Measurements from ENCODE around the gene SLC39A9. TPM values are rescaled to one million over a fixed set of nuclear protein-coding genes. Genes with fewer than 3 reads are reported as not detected.

The SLC39A9 gene
- total RNA-seq, 2 experiments from 2014 or later: 86.5 to 91.7 TPM

DNA sequence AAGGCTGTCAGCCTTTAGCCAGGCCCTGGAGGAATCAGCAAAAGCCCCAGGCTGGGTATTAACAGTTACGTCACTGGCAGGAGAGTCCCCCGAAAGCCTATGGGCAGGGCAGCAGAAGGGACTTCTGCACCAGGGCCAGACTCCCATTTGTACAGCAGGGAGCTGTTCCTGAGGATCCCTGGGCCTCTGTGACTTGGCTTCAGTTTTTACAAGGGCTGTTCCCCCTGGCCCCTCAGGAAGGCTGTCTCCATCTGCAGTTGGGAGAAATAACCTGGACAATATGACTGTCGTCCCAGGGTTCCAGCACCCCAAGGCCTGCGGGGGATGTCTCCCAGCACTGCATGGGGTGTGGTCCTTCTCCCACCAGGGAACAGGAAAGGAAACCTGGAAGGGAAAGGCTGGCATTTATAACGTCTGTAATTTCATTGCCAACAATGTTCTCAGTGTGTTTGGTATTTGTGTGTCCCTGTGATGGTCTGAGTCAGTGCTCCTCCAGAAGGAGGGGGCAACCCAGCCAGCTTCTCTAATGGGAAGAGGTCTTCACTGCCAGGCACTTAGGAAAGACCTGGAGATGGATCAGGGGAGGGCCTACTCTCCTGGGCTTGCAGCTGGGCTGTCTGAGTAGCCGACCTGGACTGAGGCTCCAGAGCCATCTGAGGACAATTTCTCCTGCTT is 42.7 kb upstream of the SLC39A9 start:
- peak overlapping the region; percentile 63 for H3K27ac ChIP-seq (ENCODE audit: low read depth, low read length, poor library complexity, severe bottlenecking)
- intact Hi-C loops (cut with micrococcal nuclease; ENCODE audit: unreplicated experiment): loop anchor here (2.0 kb wide), 1 partner anchor 45 kb away; no protein-coding TSS in a partner anchor
- peak overlapping the region; percentile 87; the same call in 1 of the 2 replicates for H2AFZ ChIP-seq (ENCODE audit: low read length)
- no peak overlapping the region for H3K4me3 ChIP-seq (ENCODE audit: low read depth, low read length, poor library complexity, severe bottlenecking)
- no peaks in the 10 kb centered on the region for H3K36me3 ChIP-seq (ENCODE audit: insufficient read depth, low read length)
- no peaks in the 10 kb centered on the region for H3K9me3 ChIP-seq (ENCODE audit: low read length)
- no peaks in the 10 kb centered on the region for H3K79me2 ChIP-seq (ENCODE audit: insufficient read depth, low read depth, low read length)
- H3K4me1 ChIP-seq (ENCODE audit: insufficient read depth, low read length, poor library complexity, severe bottlenecking): peaks cover 37% of the 10 kb centered on the region
- BruUV-seq (replicated peaks): no TSS peak
- H3K4me2 ChIP-seq (ENCODE audit: low read length): peak overlapping the region; percentile 67; the same call in 1 of the 2 replicates
- H4K20me1 ChIP-seq (ENCODE audit: insufficient read depth, low read length): no peaks in the 10 kb centered on the region
- TF ChIP-seq CTCF (conservative IDR thresholded peaks at IDR 0.05; ENCODE audit: low read length) (no peak), EZH2phosphoT487 (IDR thresholded peaks at IDR 0.05; ENCODE audit: borderline replicate concordance, low read depth, low read length) (no peak)
- no peaks in the 10 kb centered on the region for H3K9me2 ChIP-seq (ENCODE audit: insufficient read depth, low read length)
- no peak for DNase-seq (ENCODE audit: low spot score)
- POLR2A ChIA-PET: interaction anchor here (0.7 to 1.5 kb wide), 4 partner anchors 23 to 49 kb away, joined by 3 to 5 read pairs (median 4); partner anchors contain the start of genes ERH and SLC39A9
- CTCF ChIA-PET (ENCODE audit: unreplicated experiment): no interaction called here

DNA sequence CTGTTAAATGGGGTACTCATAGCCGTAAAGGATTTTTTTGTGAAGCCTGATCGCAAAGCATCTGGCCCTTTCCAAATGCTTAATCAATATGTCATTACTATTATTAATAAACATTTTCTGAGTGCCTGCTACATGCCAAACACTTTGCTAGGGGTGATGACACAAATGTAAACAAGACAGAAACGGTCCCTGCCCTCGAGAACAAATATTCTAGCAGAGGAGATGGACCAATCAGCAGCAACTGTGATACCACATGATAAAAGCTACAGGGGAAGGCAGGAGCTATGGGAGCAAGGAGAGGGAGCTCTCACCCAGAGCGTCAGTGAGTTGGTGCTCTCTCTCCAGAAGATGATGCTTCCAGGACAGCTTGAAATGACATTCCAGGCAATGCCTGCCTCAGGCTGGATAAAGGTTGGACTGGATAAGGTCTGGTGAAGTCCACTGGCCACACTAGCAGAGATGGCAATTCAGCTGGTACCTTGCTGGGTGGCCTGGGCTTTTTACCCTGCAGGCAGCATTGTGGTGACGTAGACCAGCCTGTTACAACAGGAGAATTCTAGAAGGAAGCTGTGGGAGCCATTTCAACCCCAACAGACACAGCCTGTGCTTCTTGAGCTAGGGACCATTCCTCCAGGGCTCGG is 41.5 kb upstream of the SLC39A9 start:
- Histone ChIP-seq H4K20me1 (ENCODE audit: insufficient read depth, low read length) (no peaks in the 10 kb centered on the region), H3K4me1 (ENCODE audit: insufficient read depth, low read length, poor library complexity, severe bottlenecking) (peaks cover 33% of the 10 kb centered on the region), H2AFZ (ENCODE audit: low read length) (no peak overlapping the region), H3K79me2 (ENCODE audit: insufficient read depth, low read depth, low read length) (no peaks in the 10 kb centered on the region), H3K4me3 (ENCODE audit: low read depth, low read length, poor library complexity, severe bottlenecking) (no peak overlapping the region), H3K4me2 (ENCODE audit: low read length) (no peak overlapping the region), H3K27ac (ENCODE audit: low read depth, low read length, poor library complexity, severe bottlenecking) (no peak overlapping the region), H3K9me2 (ENCODE audit: insufficient read depth, low read length) (no peaks in the 10 kb centered on the region), H3K36me3 (ENCODE audit: insufficient read depth, low read length) (no peaks in the 10 kb centered on the region), H3K9me3 (ENCODE audit: low read length) (no peaks in the 10 kb centered on the region)
- no TSS peak for BruUV-seq (replicated peaks)
- ChIA-PET POLR2A (no interaction called here), CTCF (ENCODE audit: unreplicated experiment) (no interaction called here)
- no peak for DNase-seq (ENCODE audit: low spot score)
- TF ChIP-seq EZH2phosphoT487 (IDR thresholded peaks at IDR 0.05; ENCODE audit: borderline replicate concordance, low read depth, low read length) (no peak), CTCF (conservative IDR thresholded peaks at IDR 0.05; ENCODE audit: low read length) (no peak)
- intact Hi-C loops (cut with micrococcal nuclease; ENCODE audit: unreplicated experiment): no loop called here

Measured in OCI-LY7 (cell line).